H9 (cell line): ENCODE data around the gene COL23A1. TPM values are rescaled to one million over a fixed set of nuclear protein-coding genes. Genes with fewer than 3 reads are reported as not detected.

Experiments
- DNase-seq: peaks from one replicate; pipeline ENCODE4 v3.0.0-alpha.2; 2017
- H2AFZ ChIP-seq: one replicate; pipeline ENCODE4 v1.6.1; 2013; ENCODE audit warnings: mild to moderate bottlenecking, low read length, control low read depth, moderate library complexity
- H2AK5ac ChIP-seq: 2 replicates; pipeline ENCODE4 v1.6.1; 2013; ENCODE audit warnings: low read length, control low read depth, mixed read lengths; ENCODE audit not compliant: insufficient read length
- H2BK120ac ChIP-seq: one replicate; pipeline ENCODE4 v1.6.1; 2013; ENCODE audit warnings: low read depth, mild to moderate bottlenecking, low read length, control low read depth, inconsistent platforms; ENCODE audit not compliant: poor library complexity, severe bottlenecking
- H2BK12ac ChIP-seq: 2 replicates; pipeline ENCODE4 v1.6.1; 2013; ENCODE audit warnings: low read length, control low read depth, mixed read lengths, low read depth; ENCODE audit not compliant: insufficient read length
- H2BK15ac ChIP-seq: 2 replicates; pipeline ENCODE4 v1.6.1; 2013; ENCODE audit warnings: low read depth, low read length, control low read depth
- H2BK20ac ChIP-seq: one replicate; pipeline ENCODE4 v1.6.1; 2013; ENCODE audit warnings: low read depth, mild to moderate bottlenecking, low read length, control low read depth, inconsistent platforms; ENCODE audit not compliant: poor library complexity, severe bottlenecking
- H2BK5ac ChIP-seq: 2 replicates; pipeline ENCODE4 v1.6.1; 2013; ENCODE audit warnings: low read length, control low read depth, mixed read lengths; ENCODE audit not compliant: insufficient read length
- H3K14ac ChIP-seq: 2 replicates; pipeline ENCODE4 v1.6.1; 2013; ENCODE audit warnings: low read length, control low read depth; ENCODE audit not compliant: insufficient read depth
- H3K18ac ChIP-seq: 2 replicates; pipeline ENCODE4 v1.6.1; 2013; ENCODE audit warnings: low read depth, mild to moderate bottlenecking, mixed read lengths, low read length, control low read depth; ENCODE audit not compliant: insufficient read length
- H3K23ac ChIP-seq: 2 replicates; pipeline ENCODE4 v1.6.1; 2013; ENCODE audit warnings: low read length, control low read depth, mixed read lengths, low read depth; ENCODE audit not compliant: insufficient read length
- H3K23me2 ChIP-seq: 2 replicates; pipeline ENCODE4 v1.6.1; 2013; ENCODE audit warnings: low read depth, mild to moderate bottlenecking, mixed read lengths, low read length, control low read depth; ENCODE audit not compliant: insufficient read length, poor library complexity, severe bottlenecking
- H3K27ac ChIP-seq: 2 replicates; pipeline ENCODE4 v1.5.1; 2013; ENCODE audit warnings: low read length, control low read depth, mixed read lengths, low read depth; ENCODE audit not compliant: insufficient read length
- H3K27me3 ChIP-seq: 2 replicates; pipeline ENCODE4 v1.6.1; 2013; ENCODE audit warnings: low read length, control low read depth, inconsistent platforms; ENCODE audit not compliant: insufficient read depth
- H3K4ac ChIP-seq: 2 replicates; pipeline ENCODE4 v1.6.1; 2013; ENCODE audit warnings: low read depth, mild to moderate bottlenecking, control low read depth, inconsistent platforms, low read length, moderate library complexity
- H3K4me1 ChIP-seq: 2 replicates; pipeline ENCODE4 v1.6.1; 2013; ENCODE audit warnings: low read length, control low read depth, inconsistent platforms; ENCODE audit not compliant: insufficient read depth
- H3K4me2 ChIP-seq: 2 replicates; pipeline ENCODE4 v1.6.1; 2013; ENCODE audit warnings: low read length, control low read depth, mixed read lengths; ENCODE audit not compliant: insufficient read length, insufficient read depth
- H3K56ac ChIP-seq: 2 replicates; pipeline ENCODE4 v1.6.1; 2013; ENCODE audit warnings: low read depth, mild to moderate bottlenecking, mixed read lengths, low read length, control low read depth; ENCODE audit not compliant: insufficient read length
- H3K79me1 ChIP-seq: 2 replicates; pipeline ENCODE4 v1.6.1; 2013; ENCODE audit warnings: low read depth, mild to moderate bottlenecking, moderate library complexity, low read length, control low read depth, inconsistent platforms; ENCODE audit not compliant: insufficient read depth, poor library complexity, severe bottlenecking
- H3K79me2 ChIP-seq: 2 replicates; pipeline ENCODE4 v1.6.1; 2013; ENCODE audit warnings: low read length, control low read depth, inconsistent platforms; ENCODE audit not compliant: insufficient read depth
- H3K9ac ChIP-seq: 2 replicates; pipeline ENCODE4 v1.6.1; 2013; ENCODE audit warnings: low read length, control low read depth, mixed read lengths; ENCODE audit not compliant: insufficient read length; ENCODE audit errors: extremely low read depth
- H3K9me3 ChIP-seq: one replicate; pipeline ENCODE4 v1.6.1; 2013; ENCODE audit warnings: low read depth, low read length, inconsistent platforms; ENCODE audit not compliant: control insufficient read depth
- H3T11ph ChIP-seq: one replicate; pipeline ENCODE4 v1.6.1; 2013; ENCODE audit warnings: mild to moderate bottlenecking, low read length, control low read depth, inconsistent platforms
- H4K20me1 ChIP-seq: one replicate; pipeline ENCODE4 v1.6.1; 2013; ENCODE audit not compliant: control insufficient read depth, insufficient read length, insufficient read depth
- H4K5ac ChIP-seq: 2 replicates; pipeline ENCODE4 v1.6.1; 2013; ENCODE audit warnings: low read depth, mild to moderate bottlenecking, mixed read lengths, low read length, control low read depth; ENCODE audit not compliant: insufficient read length
- H4K8ac ChIP-seq: replicated peaks from 2 replicates; pipeline ENCODE4 v1.6.1; 2013; ENCODE audit warnings: low read length, control low read depth, mixed read lengths, low read depth; ENCODE audit not compliant: insufficient read length
- H4K91ac ChIP-seq: 2 replicates; pipeline ENCODE4 v1.6.1; 2013; ENCODE audit warnings: low read depth, mild to moderate bottlenecking, moderate library complexity, mixed read lengths, low read length, control low read depth; ENCODE audit not compliant: insufficient read length
- H3K27ac Mint-ChIP-seq, 3 experiments: 2 replicates in 2 of 3; 3 replicates in 1 of 3; pipeline ENCODE4 v1.8.0; 2020 to 2021; ENCODE audit warnings: mixed read lengths in 3 of 3, mild to moderate bottlenecking in 1 of 3, moderate library complexity in 1 of 3
- H3K27me3 Mint-ChIP-seq: 2 replicates; pipeline ENCODE4 v1.8.0; 2021; ENCODE audit warnings: low read depth, mild to moderate bottlenecking, moderate library complexity, mixed read lengths
- H3K36me3 Mint-ChIP-seq, 3 experiments: 2 replicates in 2 of 3; 3 replicates in 1 of 3; pipeline ENCODE4 v1.8.0; 2020 to 2021; ENCODE audit warnings: low read depth in 3 of 3, mixed read lengths in 3 of 3; ENCODE audit not compliant: insufficient read depth in 1 of 3
- H3K4me1 Mint-ChIP-seq, 2 experiments: 2 replicates each; pipeline ENCODE4 v1.8.0; 2020; ENCODE audit warnings: mixed read lengths in 2 of 2
- H3K4me3 Mint-ChIP-seq, 2 experiments: 2 replicates in 1 of 2; 3 replicates in 1 of 2; pipeline ENCODE4 v1.8.0; 2020 to 2021; ENCODE audit warnings: mild to moderate bottlenecking in 2 of 2, mixed read lengths in 2 of 2, moderate library complexity in 1 of 2
- H3K9me3 Mint-ChIP-seq, 2 experiments: 2 replicates in 1 of 2; 3 replicates in 1 of 2; pipeline ENCODE4 v1.8.0; 2020; ENCODE audit warnings: mild to moderate bottlenecking in 2 of 2, mixed read lengths in 2 of 2, moderate library complexity in 1 of 2
- CTCF ChIP-seq: fragments of 200-600 bp; sonication (generic); conservative IDR thresholded peaks from 3 replicates; pipeline ENCODE4 v1.8.0; 2021; ENCODE audit warnings: antibody characterized with exemption, mild to moderate bottlenecking
- WGBS: extraction: QIAGEN DNeasy Blood & Tissue Kit; methylation state at CpG from one replicate; pipeline ENCODE4 v1.1.7; 2013; ENCODE audit warnings: missing lambda C conversion rate, low lambda C conversion rate, mixed read lengths; ENCODE audit not compliant: insufficient read length; ENCODE audit errors: extremely low coverage; 5-methylcytosine and 5-hydroxymethylcytosine counted together
- total RNA-seq: library from RNA; stranded (reverse); gene quantifications from 2 replicates; pipeline ENCODE4 v1.2.1, GENCODE V29; 2021

The COL23A1 gene
- total RNA-seq, 1 experiment from 2014 or later = 2.6 TPM

GRCh38 chr5:178415353-178415752 lies 174.8 kb downstream of the COL23A1 start:
- H3K4me1 ChIP-seq = no peaks in the 10 kb centered on the region; the same call in 1 of the 2 replicates
- H4K20me1 ChIP-seq = no peaks in the 10 kb centered on the region
- H3K27ac ChIP-seq = no peak overlapping the region
- no peak overlapping the region for H3K9ac ChIP-seq
- H3K27me3 Mint-ChIP-seq = peaks cover 5% of the 10 kb centered on the region
- no peak for DNase-seq
- no peak overlapping the region for H3K14ac ChIP-seq
- H2AFZ ChIP-seq = no peak overlapping the region
- no peaks in the 10 kb centered on the region for H3K9me3 ChIP-seq
- no peak overlapping the region for H3K4ac ChIP-seq
- no peaks in the 10 kb centered on the region for H3K36me3 Mint-ChIP-seq
- no peak overlapping the region for H4K8ac ChIP-seq
- H2AK5ac ChIP-seq = no peak overlapping the region
- H2BK12ac ChIP-seq = no peak overlapping the region
- WGBS = no CpG with 5 or more reads among the region's 17 CpGs
- TF ChIP-seq CTCF = no peak
- H3K79me1 ChIP-seq = no peaks in the 10 kb centered on the region
- no peak overlapping the region for H2BK20ac ChIP-seq
- no peak overlapping the region for H3K23ac ChIP-seq
- H2BK120ac ChIP-seq = no peak overlapping the region
- H3K9me3 Mint-ChIP-seq = no peaks in the 10 kb centered on the region
- no peaks in the 10 kb centered on the region for H3K23me2 ChIP-seq
- H3K18ac ChIP-seq = no peak overlapping the region
- no peak overlapping the region for H3K4me2 ChIP-seq
- H3K79me2 ChIP-seq = no peaks in the 10 kb centered on the region
- H3K27me3 ChIP-seq = no peaks in the 10 kb centered on the region
- H3K27ac Mint-ChIP-seq = peak overlapping the region in 1 of 3 experiments; percentile 24; a peak in 1 of 7 replicates
- no peak overlapping the region for H3K56ac ChIP-seq
- no peak overlapping the region for H2BK15ac ChIP-seq
- no peak overlapping the region for H3K4me3 Mint-ChIP-seq
- no peak overlapping the region for H4K5ac ChIP-seq
- no peak overlapping the region for H3T11ph ChIP-seq
- H4K91ac ChIP-seq = no peak overlapping the region
- H3K4me1 Mint-ChIP-seq = peaks cover 19 to 37% of the 10 kb centered on the region in 2 experiments
- H2BK5ac ChIP-seq = no peak overlapping the region
